Liver (tissue), 9 donors: Measurements from ENCODE around the gene KRT81. TPM values are rescaled to one million over a fixed set of nuclear protein-coding genes. Genes with fewer than 3 reads are reported as not detected.
"Not testable (repeated sequence)": the region's sequence is repeated elsewhere in the genome, so short reads cannot be mapped to it uniquely, and the experiment has no call there.

ENCODE experiments used
- DNase-seq: peaks from one replicate; pipeline ENCODE4 v3.0.0-alpha.2; 2017; ENCODE audit warnings: low spot score
- H3K27ac ChIP-seq, 2 donors: one replicate each; pipeline ENCODE4 v1.7.0; 2013; ENCODE audit warnings: inconsistent platforms in 2 of 2, low read length in 2 of 2, control low read depth in 1 of 2, low read depth in 1 of 2, mild to moderate bottlenecking in 1 of 2
- H3K27me3 ChIP-seq, 4 donors: one replicate each; pipeline versions ENCODE4 v1.6.1 to v1.7.0; 2013; ENCODE audit warnings: low read length in 3 of 4, inconsistent platforms in 1 of 4, mild to moderate bottlenecking in 1 of 4, moderate library complexity in 1 of 4; ENCODE audit not compliant: control insufficient read depth in 4 of 4, insufficient read depth in 4 of 4
- H3K36me3 ChIP-seq, 4 donors: one replicate each; pipeline versions ENCODE4 v1.6.1 to v1.7.0; 2013; ENCODE audit warnings: low read length in 3 of 4, mild to moderate bottlenecking in 3 of 4, low read depth in 1 of 4, moderate library complexity in 1 of 4; ENCODE audit not compliant: control insufficient read depth in 4 of 4, insufficient read depth in 3 of 4
- H3K4me1 ChIP-seq, 4 donors: one replicate each; pipeline versions ENCODE4 v1.6.1 to v1.7.0; 2013; ENCODE audit warnings: low read length in 3 of 4, mild to moderate bottlenecking in 3 of 4, moderate library complexity in 1 of 4; ENCODE audit not compliant: control insufficient read depth in 4 of 4, insufficient read depth in 4 of 4
- H3K4me3 ChIP-seq, 3 donors: one replicate each; pipeline versions ENCODE4 v1.6.1 to v1.7.0; 2013; ENCODE audit warnings: low read length in 3 of 3, control low read depth in 1 of 3, low read depth in 1 of 3, mild to moderate bottlenecking in 1 of 3
- H3K9ac ChIP-seq, 2 donors: one replicate each; pipeline ENCODE4 v1.7.0; 2013; ENCODE audit warnings: low read length in 2 of 2, mild to moderate bottlenecking in 2 of 2, moderate library complexity in 2 of 2, control low read depth in 1 of 2, low read depth in 1 of 2
- H3K9me3 ChIP-seq, 4 donors: one replicate each; pipeline versions ENCODE4 v1.6.1 to v1.7.0; 2013; ENCODE audit warnings: low read length in 3 of 4; ENCODE audit not compliant: control insufficient read depth in 4 of 4
- ATF3 ChIP-seq: IDR thresholded peaks from 2 replicates; pipeline ENCODE4 v1.6.1; 2016; ENCODE audit warnings: antibody characterized with exemption
- CTCF ChIP-seq: fragments of 150-350 bp; IDR thresholded peaks from 2 replicates; pipeline ENCODE4 v1.5.1; 2017; ENCODE audit warnings: improper control_type of control experiment, low read depth, low read length; ENCODE audit not compliant: missing input control
- EGR1 ChIP-seq, 2 donors: IDR thresholded peaks; 2 replicates each; pipeline ENCODE4 v1.6.1; 2016 to 2018; ENCODE audit warnings: antibody characterized with exemption in 2 of 2, low read depth in 2 of 2
- FOXA1 ChIP-seq: IDR thresholded peaks from 2 replicates; pipeline ENCODE4 v1.6.1; 2016; ENCODE audit warnings: antibody characterized with exemption
- FOXA2 ChIP-seq: IDR thresholded peaks from 2 replicates; pipeline ENCODE4 v1.6.1; 2016; ENCODE audit warnings: antibody characterized with exemption
- GABPA ChIP-seq, 2 donors: IDR thresholded peaks in 1 of 2; conservative IDR thresholded peaks in 1 of 2; 2 replicates each; pipeline ENCODE4 v1.6.1; 2016; ENCODE audit warnings: antibody characterized with exemption in 2 of 2, mild to moderate bottlenecking in 1 of 2, moderate library complexity in 1 of 2
- HNF4A ChIP-seq, 2 donors: conservative IDR thresholded peaks; 2 replicates each; pipeline ENCODE4 v1.6.1; 2016; ENCODE audit warnings: antibody characterized with exemption in 2 of 2, mild to moderate bottlenecking in 2 of 2
- HNF4G ChIP-seq: IDR thresholded peaks from 2 replicates; pipeline ENCODE4 v1.6.1; 2016; ENCODE audit warnings: antibody characterized with exemption
- JUND ChIP-seq, 2 donors: IDR thresholded peaks; 2 replicates each; pipeline ENCODE4 v1.6.1; 2016; ENCODE audit warnings: antibody characterized with exemption in 2 of 2
- MAX ChIP-seq: IDR thresholded peaks from 2 replicates; pipeline ENCODE4 v1.6.1; 2016; ENCODE audit warnings: antibody characterized with exemption
- NR2F2 ChIP-seq: IDR thresholded peaks from 2 replicates; pipeline ENCODE4 v1.6.1; 2016; ENCODE audit warnings: antibody characterized with exemption
- RAD21 ChIP-seq, 2 donors: IDR thresholded peaks; 2 replicates each; pipeline ENCODE4 v1.6.1; 2016; ENCODE audit warnings: antibody characterized with exemption in 2 of 2, mild to moderate bottlenecking in 2 of 2
- REST ChIP-seq: IDR thresholded peaks from 2 replicates; pipeline ENCODE4 v1.6.1; 2016; ENCODE audit warnings: antibody characterized with exemption, mild to moderate bottlenecking
- RXRA ChIP-seq, 2 donors: IDR thresholded peaks; 2 replicates each; pipeline ENCODE4 v1.6.1; 2017 to 2018; ENCODE audit warnings: antibody characterized with exemption in 2 of 2, mild to moderate bottlenecking in 1 of 2
- SP1 ChIP-seq: IDR thresholded peaks from 2 replicates; pipeline ENCODE4 v1.6.1; 2018; ENCODE audit warnings: antibody characterized with exemption, mild to moderate bottlenecking
- TAF1 ChIP-seq: conservative IDR thresholded peaks from 2 replicates; pipeline ENCODE4 v1.6.1; 2016; ENCODE audit warnings: antibody characterized with exemption, mild to moderate bottlenecking
- YY1 ChIP-seq: IDR thresholded peaks from 2 replicates; pipeline ENCODE4 v1.6.1; 2016; ENCODE audit warnings: antibody characterized with exemption, mild to moderate bottlenecking
- ZBTB33 ChIP-seq: IDR thresholded peaks from 2 replicates; pipeline ENCODE4 v1.6.1; 2016; ENCODE audit warnings: antibody characterized with exemption
- WGBS: extraction: QIAGEN DNeasy Blood & Tissue Kit; methylation state at CpG from one replicate; pipeline ENCODE4 v1.1.7; 2013; 5-methylcytosine and 5-hydroxymethylcytosine counted together
- polyA plus RNA-seq, 2 donors: library from polyadenylated mRNA; stranded (reverse) in 1 of 2; unstranded in 1 of 2; fragments of 200-250 nt in 1 of 2; fragments of >200 nt in 1 of 2; fragmentation: Nextera tagmentation in 1 of 2; extraction: Ambion mirVana in 1 of 2; gene quantifications; one replicate each; pipeline versions ENCODE4 v1.2.1 to v1.2.3, GENCODE V29; 2013 to 2015
- total RNA-seq, 2 donors: library from RNA; depleted of rRNA; stranded (reverse); fragments of >200 nt; gene quantifications; one replicate each; pipeline ENCODE4 v1.2.3, GENCODE V29; 2014
- donor health status: healthy.
- donor health status: healthy.
- donor health status: healthy.
- donor health status: healthy.
- donor health status: healthy.

KRT81 gene
- total and polyA plus RNA-seq, 4 donors: not detected

GRCh38 chr12:52252728-52253343, 38.5 kb downstream of the KRT81 start (continued):
- TF ChIP-seq REST (no peak), HNF4A (conservative IDR thresholded peaks at IDR 0.05) (no peak)

- peaks cover 0 to 15% (median 4%) of the 10 kb centered on the region in 4 donors for H3K27me3 ChIP-seq
- not testable (repeated sequence) for H3K27ac ChIP-seq, DNase-seq, H3K36me3 ChIP-seq, H3K4me1 ChIP-seq, H3K9me3 ChIP-seq, H3K9ac ChIP-seq, H3K4me3 ChIP-seq
- WGBS: 84% methylated on average over 8 of the region's 8 CpGs
Measured at GRCh38 chr12:52252175-52252615, 39.1 kb downstream of the KRT81 start.

- H3K9ac ChIP-seq: no peak overlapping the region
- WGBS: 72% methylated on average over 9 of the region's 9 CpGs
- TF ChIP-seq EGR1 (IDR thresholded peaks at IDR 0.05; ENCODE audit: low read depth in 2 of 2): no peak
- no peak for TF ChIP-seq CTCF
- no peak for TF ChIP-seq JUND (IDR thresholded peaks at IDR 0.05)
- TF ChIP-seq ATF3: no peak
- no peak for TF ChIP-seq MAX
- no peak for TF ChIP-seq NR2F2
- no peak for TF ChIP-seq REST
- TF ChIP-seq HNF4G: no peak
- TF ChIP-seq YY1: no peak
- no peak for TF ChIP-seq ZBTB33
- no peak for TF ChIP-seq FOXA1
- no peak for TF ChIP-seq RXRA (IDR thresholded peaks at IDR 0.05)
- TF ChIP-seq RAD21 (IDR thresholded peaks at IDR 0.05): no peak
- TF ChIP-seq TAF1: no peak
- no peak for TF ChIP-seq SP1
- no peak for TF ChIP-seq GABPA (IDR thresholded peaks at IDR 0.05 in 1 of 2, conservative IDR thresholded peaks at IDR 0.05 in 1 of 2)
- no peak for TF ChIP-seq HNF4A (conservative IDR thresholded peaks at IDR 0.05)
- TF ChIP-seq FOXA2: no peak
- H3K4me3 ChIP-seq: no peak overlapping the region
- H3K27ac ChIP-seq: no peak overlapping the region
- no peaks in the 10 kb centered on the region for H3K36me3 ChIP-seq
- DNase-seq: no peak
- no peaks in the 10 kb centered on the region for H3K9me3 ChIP-seq
- peaks cover 0 to 9% (median 1%) of the 10 kb centered on the region in 4 donors for H3K27me3 ChIP-seq
- H3K4me1 ChIP-seq: no peaks in the 10 kb centered on the region
Measured at GRCh38 chr12:52251367-52252051, 39.8 kb downstream of the KRT81 start.
